Ovary (tissue), 9 donors: ENCODE results near the gene VPS54. TPM values are rescaled to one million over a fixed set of nuclear protein-coding genes. Genes with fewer than 3 reads are reported as not detected.

ENCODE experiments used
- DNase-seq, 5 donors: peaks; one replicate each; pipeline ENCODE4 v3.0.0-alpha.2; 2019 to 2020
- H3K27ac ChIP-seq, 2 donors: fragments of 200-600 bp; one replicate each; pipeline versions ENCODE4 v1.5.1 to v1.8.0; 2019 to 2022
- H3K27me3 ChIP-seq: fragments of 200-600 bp; one replicate; pipeline ENCODE4 v1.8.0; 2022
- H3K36me3 ChIP-seq: fragments of 200-600 bp; sonication (generic); one replicate; pipeline ENCODE4 v1.5.1; 2019
- H3K4me1 ChIP-seq: one replicate; pipeline ENCODE4 v1.8.1; 2013; ENCODE audit warnings: mild to moderate bottlenecking, moderate library complexity; ENCODE audit not compliant: insufficient read depth
- H3K4me3 ChIP-seq: fragments of 200-600 bp; sonication (generic); one replicate; pipeline ENCODE4 v1.5.1; 2017
- H3K9me3 ChIP-seq, 2 donors: fragments of 200-600 bp in 1 of 2; sonication (generic) in 1 of 2; one replicate each; pipeline versions ENCODE4 v1.5.1 to v1.8.1; 2013 to 2019; ENCODE audit warnings: mild to moderate bottlenecking in 1 of 2, moderate library complexity in 1 of 2
- EP300 ChIP-seq: sonication (generic); formaldehyde crosslinking; IDR thresholded peaks from one replicate; pipeline ENCODE4 v1.6.1; 2017; ENCODE audit warnings: antibody characterized with exemption
- POLR2A ChIP-seq: fragments of 450-650 bp; IDR thresholded peaks from one replicate; pipeline ENCODE4 v1.6.1; 2017; ENCODE audit warnings: antibody characterized with exemption, mild to moderate bottlenecking, moderate library complexity
- WGBS, 3 donors: extraction: QIAGEN DNeasy Blood & Tissue Kit in 1 of 3; methylation state at CpG; one replicate each; pipeline versions ENCODE4 v1.1.5 to v1.1.7; 2013 to 2017; 5-methylcytosine and 5-hydroxymethylcytosine counted together
- intact Hi-C, 4 donors: fragments of 100-400 bp; cut with DNase I; formaldehyde crosslinking; loops; one replicate each; pipeline versions ENCODE4 v1.11.0 to v1.15.1; 2022 to 2023
- polyA plus RNA-seq, 2 donors: library from polyadenylated mRNA; stranded (reverse); fragments of 200-250 nt in 1 of 2; fragments of 350-450 nt in 1 of 2; fragmentation: Illumina TruSeq in 1 of 2; extraction: RNeasy Lipid Tissue Mini Kit (QIAGEN cat#74804) in 1 of 2; gene quantifications; one replicate each; pipeline ENCODE4 v1.2.3, GENCODE V29; 2013 to 2014
- total RNA-seq, 7 donors: library from RNA; depleted of rRNA in 2 of 7; stranded (reverse); fragments of >200 nt in 2 of 7; fragmentation: NEBNext Ultra II Directional in 3 of 7; extraction: Animal tissue kit (Norgen Biotek cat#: 25700) in 3 of 7; gene quantifications; one replicate each; pipeline versions ENCODE4 v1.1.0 to v1.2.4, GENCODE V29; 2016 to 2023
- TF ChIP-seq, protein P1 (sequence below), 3 donors: fragments of 450-650 bp in 2 of 3; fragments of 200-600 bp in 1 of 3; IDR thresholded peaks; one replicate each; pipeline versions ENCODE4 v1.5.1 to v1.8.0; 2016 to 2022; ENCODE audit warnings: antibody characterized with exemption in 3 of 3, mild to moderate bottlenecking in 1 of 3
- donor health status: DM: no; HTN: no; CAD: no; lungs with moderate emphysema.
- donor health status: DM: no; HTN: no; CAD: no.
- donor health status: Bipolar disorder and iron deficiency.
- donor health status: DM: yes; HTN: yes; CAD: no.
- donor health status: DM: no; HTN: no; CAD: no.
- donor health status: DM: yes; HTN: yes; CAD: no.

VPS54 gene
- total and polyA plus RNA-seq, 9 donors = 17.9 to 28.6 (median 20.6) TPM

DNA sequence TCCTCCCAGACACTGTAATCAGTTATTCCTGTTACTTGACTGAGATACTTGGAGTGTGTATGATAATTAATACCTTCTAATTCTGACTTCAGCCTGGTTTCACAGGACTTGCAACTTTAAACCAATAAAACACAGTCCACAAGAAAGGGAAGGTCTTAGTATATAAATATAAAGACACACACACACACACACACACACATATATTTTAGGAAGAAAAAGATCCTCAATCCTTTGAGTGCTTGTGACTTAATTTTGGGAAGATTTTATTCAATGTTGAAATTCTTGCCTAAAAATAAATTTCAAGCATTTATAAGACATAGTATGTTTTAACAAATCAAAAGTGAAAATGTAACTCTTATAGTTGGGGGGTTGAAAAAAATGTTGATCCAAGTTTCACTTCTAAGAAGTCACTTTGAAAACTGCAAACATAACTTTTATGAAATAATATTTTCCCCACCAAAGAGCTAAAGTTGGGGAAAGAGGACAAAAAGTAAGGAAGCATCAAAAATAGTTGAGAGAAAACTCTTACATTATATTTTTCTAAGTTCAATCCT, 824 bp upstream of the VPS54 start:
- TF ChIP-seq, protein P1, sequence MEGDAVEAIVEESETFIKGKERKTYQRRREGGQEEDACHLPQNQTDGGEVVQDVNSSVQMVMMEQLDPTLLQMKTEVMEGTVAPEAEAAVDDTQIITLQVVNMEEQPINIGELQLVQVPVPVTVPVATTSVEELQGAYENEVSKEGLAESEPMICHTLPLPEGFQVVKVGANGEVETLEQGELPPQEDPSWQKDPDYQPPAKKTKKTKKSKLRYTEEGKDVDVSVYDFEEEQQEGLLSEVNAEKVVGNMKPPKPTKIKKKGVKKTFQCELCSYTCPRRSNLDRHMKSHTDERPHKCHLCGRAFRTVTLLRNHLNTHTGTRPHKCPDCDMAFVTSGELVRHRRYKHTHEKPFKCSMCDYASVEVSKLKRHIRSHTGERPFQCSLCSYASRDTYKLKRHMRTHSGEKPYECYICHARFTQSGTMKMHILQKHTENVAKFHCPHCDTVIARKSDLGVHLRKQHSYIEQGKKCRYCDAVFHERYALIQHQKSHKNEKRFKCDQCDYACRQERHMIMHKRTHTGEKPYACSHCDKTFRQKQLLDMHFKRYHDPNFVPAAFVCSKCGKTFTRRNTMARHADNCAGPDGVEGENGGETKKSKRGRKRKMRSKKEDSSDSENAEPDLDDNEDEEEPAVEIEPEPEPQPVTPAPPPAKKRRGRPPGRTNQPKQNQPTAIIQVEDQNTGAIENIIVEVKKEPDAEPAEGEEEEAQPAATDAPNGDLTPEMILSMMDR (IDR thresholded peaks at IDR 0.05) = no peak
- TF ChIP-seq POLR2A (no peak), EP300 (no peak)
- Histone ChIP-seq H3K36me3 (no peaks in the 10 kb centered on the region), H3K27ac (peak overlapping the region; percentile 85 to 97), H3K4me3 (no peak overlapping the region), H3K4me1 (peaks cover 3% of the 10 kb centered on the region), H3K9me3 (no peaks in the 10 kb centered on the region), H3K27me3 (no peaks in the 10 kb centered on the region)
- no peak for DNase-seq
- intact Hi-C loops = no loop called here

DNA sequence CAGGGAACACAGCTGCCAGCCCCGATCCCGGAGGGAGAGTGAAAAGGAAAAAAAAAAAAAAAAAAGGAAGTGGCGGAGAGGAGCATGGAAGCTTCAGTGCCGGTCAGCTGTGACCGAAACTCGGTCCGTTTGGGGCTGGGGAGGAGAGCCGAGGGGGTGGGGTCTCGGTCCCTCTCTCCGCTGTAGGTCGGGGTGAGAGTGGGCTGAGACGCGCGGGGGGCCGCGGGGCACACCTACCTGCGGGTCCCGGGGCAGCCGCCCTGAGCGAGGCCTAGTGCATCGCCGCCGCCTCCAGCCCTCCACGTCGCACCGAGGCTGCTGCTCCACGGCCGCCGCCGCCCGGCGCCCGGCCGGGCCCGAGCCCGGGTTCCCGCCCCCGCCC, 536 bp downstream of the VPS54 start:
- Histone ChIP-seq H3K27ac (peak overlapping the region; percentile 85 to 97), H3K4me3 (peak overlapping the region; percentile 67), H3K4me1 (peaks cover 3% of the 10 kb centered on the region), H3K27me3 (no peaks in the 10 kb centered on the region), H3K9me3 (no peaks in the 10 kb centered on the region), H3K36me3 (no peaks in the 10 kb centered on the region)
- WGBS, 3 donors = 0 to 3% (median 1%) methylated on average over 20 to 38 of the region's 38 CpGs
- no peak for TF ChIP-seq EP300
- no peak for TF ChIP-seq POLR2A
- TF ChIP-seq, protein P1 (IDR thresholded peaks at IDR 0.05) = no peak
- DNase-seq = peak in 4 of 5 donors; percentile 49 to 70 (median 57)
- intact Hi-C loops = no loop called here

DNA sequence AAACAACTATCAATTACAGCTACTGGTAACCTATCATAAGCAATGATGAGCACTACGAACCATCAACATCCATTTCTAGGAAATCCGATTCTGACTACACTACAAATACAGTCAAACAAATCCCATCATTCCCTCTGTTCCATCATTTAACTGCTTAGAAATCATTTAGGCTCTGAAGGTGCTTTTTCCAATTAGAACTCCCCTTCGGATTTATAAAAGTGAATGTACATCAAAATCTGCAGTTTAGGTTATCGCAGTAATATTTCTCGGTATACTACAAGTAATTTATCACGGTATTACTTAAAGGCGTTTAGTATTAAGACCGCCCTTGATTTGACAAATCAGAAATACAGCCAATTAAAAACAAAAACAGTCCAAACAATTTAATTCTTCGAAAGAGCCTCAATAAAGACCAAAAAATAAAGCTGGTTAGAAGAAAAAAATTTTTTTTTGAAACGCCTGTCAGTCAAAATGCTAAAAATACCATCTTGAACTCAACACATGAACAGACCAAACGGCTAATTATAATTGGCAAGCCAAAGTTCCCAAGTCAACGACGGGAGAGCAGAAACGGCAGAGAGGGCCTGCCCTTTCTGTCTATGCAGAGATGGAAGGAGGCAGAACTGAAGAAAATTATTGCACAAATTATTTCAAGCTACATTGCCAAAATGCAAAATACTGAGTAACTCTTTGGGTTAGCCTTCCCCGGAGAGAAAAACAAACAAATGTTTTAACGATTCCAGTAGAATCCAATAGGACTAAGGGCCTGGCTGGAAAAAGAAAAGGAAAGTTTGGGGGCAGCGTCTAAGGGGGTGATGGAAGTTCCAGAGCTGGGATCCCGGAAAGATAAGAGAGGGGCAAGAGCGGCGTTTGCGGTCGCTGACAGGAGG, 1.2 kb downstream of the VPS54 start:
- no peaks in the 10 kb centered on the region for H3K36me3 ChIP-seq
- intact Hi-C loops = no loop called here
- no peaks in the 10 kb centered on the region for H3K9me3 ChIP-seq
- H3K27ac ChIP-seq = peak overlapping the region; percentile 85 to 97
- peak overlapping the region; percentile 67 for H3K4me3 ChIP-seq
- TF ChIP-seq POLR2A = no peak
- DNase-seq = peak in 1 of 5 donors; percentile 17
- H3K4me1 ChIP-seq = peaks cover 3% of the 10 kb centered on the region
- H3K27me3 ChIP-seq = no peaks in the 10 kb centered on the region
- 1 to 2% (median 1%) methylated on average over 22 of the region's 22 CpGs for WGBS, 3 donors

DNA sequence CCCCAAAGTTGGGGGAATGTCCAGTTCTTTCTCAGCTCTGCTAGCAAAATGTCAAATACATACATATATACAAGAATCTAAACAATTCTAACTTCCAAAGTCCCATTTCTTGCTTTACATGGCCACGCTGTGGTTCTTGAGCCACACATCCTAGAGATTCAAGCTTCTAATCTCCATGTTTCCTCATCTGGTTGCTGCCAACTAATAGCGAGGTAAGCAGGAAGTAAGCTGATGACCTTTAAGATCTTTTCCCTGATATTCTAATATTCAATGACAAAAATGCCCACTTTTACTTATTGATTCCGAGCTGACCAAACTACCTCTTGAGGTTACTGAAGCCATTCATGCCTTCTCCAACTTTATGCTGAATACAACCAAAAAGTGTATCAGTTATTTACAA, 3.3 kb downstream of the VPS54 start:
- WGBS, 3 donors = 92 to 96% (median 94%) methylated on average over 3 of the region's 3 CpGs
- intact Hi-C loops = no loop called here
- H3K27me3 ChIP-seq = no peaks in the 10 kb centered on the region
- H3K4me3 ChIP-seq = no peak overlapping the region
- DNase-seq = no peak
- no peak overlapping the region for H3K27ac ChIP-seq
- no peaks in the 10 kb centered on the region for H3K36me3 ChIP-seq
- peaks cover 3% of the 10 kb centered on the region for H3K4me1 ChIP-seq
- no peaks in the 10 kb centered on the region for H3K9me3 ChIP-seq
- TF ChIP-seq POLR2A (no peak), EP300 (no peak)
- TF ChIP-seq, protein P1 (IDR thresholded peaks at IDR 0.05) = no peak

DNA sequence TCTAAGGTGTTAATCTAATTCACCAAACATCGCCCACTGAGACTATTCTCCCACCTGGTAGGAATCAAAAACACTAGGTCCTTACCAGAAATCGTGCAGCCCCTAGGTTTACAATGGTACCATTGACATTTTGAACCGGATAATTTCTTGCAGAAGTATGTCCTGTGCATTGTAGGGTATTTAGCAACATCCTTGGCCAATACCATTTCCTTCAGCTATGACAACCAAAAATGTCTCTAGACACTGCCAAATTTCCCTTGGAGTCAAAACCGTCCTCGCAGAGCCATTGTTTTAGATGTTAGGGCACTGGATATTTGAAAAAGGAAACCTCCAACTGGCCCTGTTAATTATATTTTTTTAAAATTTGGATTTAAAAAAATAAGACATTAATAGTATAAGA, 3.8 kb downstream of the VPS54 start:
- WGBS, 3 donors = 88 to 93% (median 91%) methylated on average over 5 of the region's 5 CpGs
- H3K36me3 ChIP-seq = no peaks in the 10 kb centered on the region
- peaks cover 3% of the 10 kb centered on the region for H3K4me1 ChIP-seq
- H3K27me3 ChIP-seq = no peaks in the 10 kb centered on the region
- TF ChIP-seq, protein P1 (IDR thresholded peaks at IDR 0.05) = no peak
- TF ChIP-seq EP300 (no peak), POLR2A (no peak)
- no peak overlapping the region for H3K27ac ChIP-seq
- intact Hi-C loops = no loop called here
- DNase-seq = no peak
- no peak overlapping the region for H3K4me3 ChIP-seq
- no peaks in the 10 kb centered on the region for H3K9me3 ChIP-seq
